K562 (cell line): ENCODE results near the gene PSD2. TPM values are rescaled to one million over a fixed set of nuclear protein-coding genes. Genes with fewer than 3 reads are reported as not detected.

Experiments
- ATAC-seq: fragments of 200-7000 bp; cut with Tn5 transposase; 3 replicates; pipeline ENCODE4 v1.9.1; 2020; ENCODE audit warnings: moderate library complexity
- BruUV-seq: library from RNA; stranded (reverse); fragments of 400-500 nt; replicated peaks from 2 replicates; lab custom pipeline; 2021; lab: Mats Ljungman, UMichigan
- CTCF ChIA-PET: fragments of 300-600 bp; formaldehyde crosslinking; extraction: SDS; loops from one replicate; lab custom pipeline; 2021; ENCODE audit warnings: low intra/inter-chr PET ratio; lab: Yijun Ruan, JAX
- POLR2A ChIA-PET: fragments of 300-600, 350-650 bp; sonication (Branson Sonifier 250); formaldehyde crosslinking; extraction: SDS; loops from one replicate; lab custom pipeline; 2021; ENCODE audit warnings: antibody characterized with exemption, inconsistent platforms; lab: Yijun Ruan, JAX
- DNase-seq, 4 experiments: peaks; one replicate each; pipeline versions ENCODE4 v3.0.0 to v3.0.0-alpha.2; 2011 to 2018; ENCODE audit warnings: low spot score in 3 of 4, mixed read lengths in 3 of 4; ENCODE audit errors: extremely low read depth in 1 of 4
- FAIRE-seq: peaks from 2 replicates; lab custom pipeline; 2011; peaks lifted over from hg19 to GRCh38; lab: Jason Lieb, UNC
- H2AFZ ChIP-seq: 2 replicates; pipeline ENCODE4 v1.6.0; 2011; ENCODE audit warnings: low read depth, low read length, control low read depth, inconsistent platforms
- H3K27ac ChIP-seq: fragments of 200-600 bp; 3 replicates; pipeline ENCODE4 v1.8.0; 2011; ENCODE audit warnings: low read depth, mild to moderate bottlenecking, control low read depth, inconsistent platforms, low read length, moderate library complexity, mixed read lengths; ENCODE audit errors: extremely low read depth
- H3K27me3 ChIP-seq, 2 experiments: fragments of 300-600 bp in 1 of 2; 2 replicates in 1 of 2; 3 replicates in 1 of 2; pipeline versions ENCODE4 v1.6.0 to v1.8.0; 2011; ENCODE audit warnings: inconsistent platforms in 2 of 2, low read length in 2 of 2, mild to moderate bottlenecking in 1 of 2, mixed read lengths in 1 of 2, moderate library complexity in 1 of 2; ENCODE audit not compliant: control insufficient read depth in 2 of 2, insufficient read depth in 2 of 2
- H3K36me3 ChIP-seq: fragments of 300-600 bp; 3 replicates; pipeline ENCODE4 v1.8.0; 2011; ENCODE audit warnings: mild to moderate bottlenecking, low read length, inconsistent platforms; ENCODE audit not compliant: control insufficient read depth, insufficient read depth
- H3K4me1 ChIP-seq, 2 experiments: fragments of 200-600 bp in 1 of 2; replicated peaks in 1 of 2; 2 replicates in 1 of 2; 3 replicates in 1 of 2; pipeline versions ENCODE4 v1.5.1 to v1.8.0; 2011; ENCODE audit warnings: inconsistent platforms in 2 of 2, low read length in 2 of 2, mild to moderate bottlenecking in 1 of 2, mixed read lengths in 1 of 2, moderate library complexity in 1 of 2; ENCODE audit not compliant: control insufficient read depth in 2 of 2, insufficient read depth in 2 of 2
- H3K4me2 ChIP-seq: 2 replicates; pipeline ENCODE4 v1.6.1; 2011; ENCODE audit warnings: low read length, control low read depth, inconsistent platforms, mixed read lengths; ENCODE audit not compliant: insufficient read depth
- H3K4me3 ChIP-seq: fragments of 200-600 bp; sonication (generic), shearing (Covaris generic); 2 replicates; pipeline ENCODE4 v1.5.1; 2016; ENCODE audit warnings: control low read depth, inconsistent platforms
- H3K79me2 ChIP-seq: fragments of 200-600 bp; 3 replicates; pipeline ENCODE4 v1.8.0; 2011; ENCODE audit warnings: low read length, inconsistent platforms; ENCODE audit not compliant: control insufficient read depth, insufficient read depth
- H3K9ac ChIP-seq, 2 experiments: 2 replicates each; pipeline versions ENCODE4 v1.6.0 to v1.6.1; 2011; ENCODE audit warnings: low read depth in 2 of 2, low read length in 2 of 2, control low read depth in 1 of 2, inconsistent platforms in 1 of 2, mild to moderate bottlenecking in 1 of 2, mixed read lengths in 1 of 2; ENCODE audit not compliant: insufficient read depth in 1 of 2
- H3K9me1 ChIP-seq: one replicate; pipeline ENCODE4 v1.6.0; 2011; ENCODE audit warnings: inconsistent platforms, mild to moderate bottlenecking, low read length, moderate library complexity; ENCODE audit not compliant: control insufficient read depth, insufficient read depth
- H3K9me3 ChIP-seq: replicated peaks from 2 replicates; pipeline ENCODE4 v1.5.1; 2011; ENCODE audit warnings: low read depth, low read length, inconsistent platforms; ENCODE audit not compliant: control insufficient read depth, insufficient read depth
- H4K20me1 ChIP-seq: replicated peaks from 2 replicates; pipeline ENCODE4 v1.6.1; 2011; ENCODE audit warnings: low read length, inconsistent platforms, mixed read lengths; ENCODE audit not compliant: control insufficient read depth, insufficient read depth
- CCAR2 ChIP-seq: fragments of 200-400 bp; formaldehyde crosslinking; IDR thresholded peaks from 2 replicates; pipeline ENCODE4 v1.6.1; 2017; ENCODE audit warnings: mild to moderate bottlenecking, low read depth, low read length
- CGGBP1 ChIP-seq: fragments of 250-450 bp; sonication (Bioruptor Pico); IDR thresholded peaks from 2 replicates; pipeline ENCODE4 v1.9.0; 2021; ENCODE audit warnings: mild to moderate bottlenecking
- CTCF ChIP-seq, 3 experiments: IDR thresholded peaks in 2 of 3; conservative IDR thresholded peaks in 1 of 3; 2 replicates each; pipeline ENCODE4 v1.5.1; 2011 to 2012; ENCODE audit warnings: low read length in 3 of 3, mild to moderate bottlenecking in 3 of 3, control low read depth in 2 of 3, improper control_type of control experiment in 1 of 3, inconsistent platforms in 1 of 3, low read depth in 1 of 3, mixed read lengths in 1 of 3, moderate library complexity in 1 of 3; ENCODE audit not compliant: insufficient read depth in 2 of 3
- E2F3 ChIP-seq: fragments of 250-450 bp; sonication (Bioruptor Pico); IDR thresholded peaks from 2 replicates; pipeline ENCODE4 v1.4.0; 2020; ENCODE audit warnings: mild to moderate bottlenecking
- HMGXB4 ChIP-seq: sonication (generic); formaldehyde crosslinking; IDR thresholded peaks from 2 replicates; pipeline ENCODE4 v1.8.1; 2023; ENCODE audit warnings: mild to moderate bottlenecking, missing genetic modification reagents
- HSF4 ChIP-seq: fragments of 250-450 bp; sonication (Bioruptor Pico); IDR thresholded peaks from 2 replicates; pipeline ENCODE4 v2.1.2; 2022; ENCODE audit warnings: mild to moderate bottlenecking, moderate library complexity, borderline replicate concordance
- KAT8 ChIP-seq: fragments of 450-650 bp; IDR thresholded peaks from 2 replicates; pipeline ENCODE4 v1.6.1; 2016; ENCODE audit warnings: low read depth, mild to moderate bottlenecking
- KLF13 ChIP-seq: fragments of 450-650 bp; IDR thresholded peaks from 2 replicates; pipeline ENCODE4 v1.6.1; 2016; ENCODE audit warnings: missing genetic modification characterization, low read depth, mild to moderate bottlenecking, missing compliant biosample characterization, moderate library complexity, borderline replicate concordance
- MTA3 ChIP-seq: fragments of 450-650 bp; formaldehyde crosslinking; IDR thresholded peaks from 2 replicates; pipeline ENCODE4 v1.6.1; 2017; ENCODE audit warnings: mild to moderate bottlenecking, borderline replicate concordance
- PKNOX1 ChIP-seq: fragments of 450-650 bp; IDR thresholded peaks from 2 replicates; pipeline ENCODE4 v1.6.1; 2016
- RAD21 ChIP-seq, 2 experiments: fragments of 250-450 bp in 1 of 2; fragments of 450-650 bp in 1 of 2; sonication (Bioruptor Pico) in 1 of 2; formaldehyde crosslinking in 1 of 2; IDR thresholded peaks in 1 of 2; conservative IDR thresholded peaks in 1 of 2; 2 replicates each; pipeline versions ENCODE4 v1.4.0 to v1.8.0; 2020 to 2022; ENCODE audit warnings: mild to moderate bottlenecking in 2 of 2, moderate library complexity in 1 of 2
- ZBTB34 ChIP-seq: fragments of 250-450 bp; sonication (Bioruptor Pico); IDR thresholded peaks from 2 replicates; pipeline ENCODE4 v1.8.0; 2021; ENCODE audit warnings: mild to moderate bottlenecking, moderate library complexity
- ZNF175 ChIP-seq: fragments of 200-800 bp; sonication (Bioruptor generic); IDR thresholded peaks from 2 replicates; pipeline ENCODE4 v1.6.1; 2016; ENCODE audit warnings: low read depth, mild to moderate bottlenecking, missing genetic modification characterization, missing compliant biosample characterization
- WGBS: fragments of 100-300 bp; shearing (Covaris generic); methylation state at CpG from one replicate; pipeline ENCODE4 v1.1.6; 2016; ENCODE audit warnings: low coverage, mixed read lengths; ENCODE audit not compliant: insufficient coverage; ENCODE audit errors: missing lambda C conversion rate; 5-methylcytosine and 5-hydroxymethylcytosine counted together
- in situ Hi-C: fragments of 300-500 bp; cut with MboI; formaldehyde crosslinking; loops from 4 replicates; pipeline ENCODE4 v1.15.0; 2018; ENCODE audit warnings: inconsistent platforms, mixed read lengths
- intact Hi-C: fragments of 100-400 bp; cut with micrococcal nuclease; formaldehyde crosslinking; loops from 2 replicates; pipeline ENCODE4 v1.14.2; 2022
- polyA plus RNA-seq, 8 experiments: library from polyadenylated mRNA; depleted of rRNA in 4 of 8; stranded (reverse) in 5 of 8; unstranded in 3 of 8; fragments of >200 nt; fragmentation: Nextera tagmentation in 2 of 8; fragmentation: Illumina TruSeq in 1 of 8; extraction: Ambion mirVana in 2 of 8; extraction: Trizol in 1 of 8; gene quantifications; 2 replicates each; pipeline versions ENCODE4 v1.2.1 to v1.2.3, GENCODE V29; 2011 to 2014; ENCODE audit warnings: inconsistent platforms in 1 of 8, missing spikeins in 1 of 8
- total RNA-seq, 7 experiments: library from RNA; depleted of rRNA in 6 of 7; stranded (reverse); fragments of >200 nt in 6 of 7; fragmentation: Illumina TruSeq in 2 of 7; extraction: Trizol in 2 of 7; gene quantifications; 2 replicates each; pipeline versions ENCODE4 v1.2.1 to v1.2.3, GENCODE V29; 2011 to 2021; ENCODE audit warnings: low replicate concordance in 1 of 7

The PSD2 gene
- total and polyA plus RNA-seq, 9 of the 15 experiments (the other 6 are each of a cell fraction or from before 2014, with no cell fraction given), result 0.01 to 0.09 (median 0.04) TPM; not detected in 4

GRCh38 chr5:139872052-139872766, 76.6 kb downstream of the PSD2 start:
- Histone ChIP-seq H3K9me1 (no peaks in the 10 kb centered on the region), H3K4me1 (no peaks in the 10 kb centered on the region), H3K36me3 (no peaks in the 10 kb centered on the region), H3K9me3 (0 out of 2 replicates have a peak, but pooled peaks cover 2% of the 10 kb centered on the region), H3K9ac (no peak overlapping the region), H4K20me1 (0 out of 2 replicates have a peak, but pooled peaks cover 4% of the 10 kb centered on the region), H2AFZ (no peak overlapping the region), H3K27ac (no peak overlapping the region), H3K4me2 (no peak overlapping the region), H3K4me3 (no peak overlapping the region), H3K27me3 (peaks cover 6 to 25% of the 10 kb centered on the region in 2 experiments; a peak in 2 of 5 replicates), H3K79me2 (no peaks in the 10 kb centered on the region)
- intact Hi-C loops, result no loop called here
- POLR2A ChIA-PET, result interaction anchor here (0.6 to 1.0 kb wide), 4 partner anchors 8 to 97 kb away, joined by 3 to 4 read pairs (median 3); no protein-coding TSS in a partner anchor
- FAIRE-seq (no peak), DNase-seq (peak in 2 of 4 experiments; percentile 15 to 33), ATAC-seq (peak; percentile 62)
- CTCF ChIA-PET, result interaction anchor here (1.8 kb wide), 1 partner anchor 96 kb away, joined by 11 read pairs; no protein-coding TSS in a partner anchor
- in situ Hi-C loops, result no loop called here
- WGBS, result 0% methylated on average over 9 of the region's 9 CpGs
- no TSS peak for BruUV-seq
- no peak for TF ChIP-seq MTA3
- no peak for TF ChIP-seq ZBTB34 (CRISPR knock-in tag)
- TF ChIP-seq HMGXB4 (CRISPR knock-in tag), result no peak
- no peak for TF ChIP-seq KLF13 (tag)
- TF ChIP-seq CTCF (IDR thresholded peaks at IDR 0.05 in 2 of 3, conservative IDR thresholded peaks at IDR 0.05 in 1 of 3; ENCODE audit: insufficient read depth in 2 of 3, low read depth in 1 of 3, low read length in 3 of 3), result peak; percentile 22 to 41 (median 23); a peak in 5 of 6 replicates
- TF ChIP-seq HSF4 (CRISPR knock-in tag), result no peak
- 0 out of 4 replicates have a peak, but pooled peaks of 1 of the 2 experiments have one; percentile 20 for TF ChIP-seq RAD21 (CRISPR knock-in tag; conservative IDR thresholded peaks at IDR 0.05 in 1 of 2, IDR thresholded peaks at IDR 0.05 in 1 of 2)
- no peak for TF ChIP-seq E2F3 (CRISPR knock-in tag)
- TF ChIP-seq CGGBP1 (CRISPR knock-in tag), result no peak
- TF ChIP-seq CCAR2, result no peak
- peak; percentile 91 for TF ChIP-seq PKNOX1
- no peak for TF ChIP-seq ZNF175 (CRISPR knock-in tag)
- no peak for TF ChIP-seq KAT8
